HL-60 (cell line): Measurements from ENCODE around the gene NUBP2.

Experiments used
- DNase-seq, 2 experiments: peaks; one replicate each; pipeline ENCODE4 v3.0.0-alpha.2; 2010 to 2020; ENCODE audit warnings: low read depth in 1 of 2, low spot score in 1 of 2
- H3K27ac ChIP-seq: fragments of 250-450 bp; sonication (Bioruptor Pico); replicated peaks from 2 replicates; pipeline ENCODE4 v1.5.1; 2020; ENCODE audit warnings: mild to moderate bottlenecking, moderate library complexity
- H3K27me3 ChIP-seq: fragments of 250-450 bp; sonication (Bioruptor Pico); 2 replicates; pipeline ENCODE4 v1.5.1; 2021; ENCODE audit warnings: mild to moderate bottlenecking, moderate library complexity; ENCODE audit not compliant: insufficient read depth, poor library complexity, severe bottlenecking
- H3K4me3 ChIP-seq: replicated peaks from 2 replicates; pipeline ENCODE4 v1.5.1; 2011; ENCODE audit warnings: mild to moderate bottlenecking, control low read depth, low read length; ENCODE audit not compliant: insufficient read depth
- CTCF ChIP-seq: IDR thresholded peaks from one replicate; pipeline ENCODE4 v1.5.1; 2011; ENCODE audit warnings: low read length, control low read depth, inconsistent platforms; ENCODE audit not compliant: insufficient read depth
- GABPA ChIP-seq: IDR thresholded peaks from 2 replicates; pipeline ENCODE4 v1.6.1; 2012; ENCODE audit warnings: low read depth
- POLR2AphosphoS5 ChIP-seq: IDR thresholded peaks from 2 replicates; pipeline ENCODE4 v1.6.1; 2012; ENCODE audit warnings: low read depth
- REST ChIP-seq: IDR thresholded peaks from 2 replicates; pipeline ENCODE4 v1.6.1; 2012; ENCODE audit warnings: low read depth; ENCODE audit not compliant: insufficient replicate concordance
- SPI1 ChIP-seq: IDR thresholded peaks from 2 replicates; pipeline ENCODE4 v1.6.1; 2012; ENCODE audit warnings: low read depth, mild to moderate bottlenecking, borderline replicate concordance

Gene NUBP2

GRCh38 chr16:1776991-1777374, 5.8 kb upstream of the NUBP2 start:
- DNase-seq: no peak
- TF ChIP-seq REST (no peak), POLR2AphosphoS5 (no peak), GABPA (no peak), CTCF (no peak), SPI1 (no peak)
- H3K4me3 ChIP-seq: no peak overlapping the region
- no peak overlapping the region for H3K27ac ChIP-seq
- no peaks in the 10 kb centered on the region for H3K27me3 ChIP-seq

GRCh38 chr16:1777375-1778199, 5.2 kb upstream of the NUBP2 start:
- Histone ChIP-seq H3K4me3 (no peak overlapping the region), H3K27ac (no peak overlapping the region), H3K27me3 (no peaks in the 10 kb centered on the region)
- no peak for DNase-seq
- TF ChIP-seq GABPA (no peak), CTCF (no peak), POLR2AphosphoS5 (peak; percentile 49)

GRCh38 chr16:1778200-1779179, 4.3 kb upstream of the NUBP2 start:
- Histone ChIP-seq H3K27ac (no peak overlapping the region), H3K4me3 (no peak overlapping the region), H3K27me3 (no peaks in the 10 kb centered on the region)
- DNase-seq: no peak
- TF ChIP-seq SPI1: no peak
- peak; percentile 22 for TF ChIP-seq POLR2AphosphoS5

- Histone ChIP-seq H3K27me3 (no peaks in the 10 kb centered on the region), H3K27ac (no peak overlapping the region), H3K4me3 (no peak overlapping the region)
- peak; percentile 5; the same call in 1 of the 2 replicates for TF ChIP-seq POLR2AphosphoS5
- no peak for TF ChIP-seq SPI1
- no peak for DNase-seq
These were observed 3.5 kb upstream of the NUBP2 start for GRCh38 chr16:1779234-1779701.

- TF ChIP-seq POLR2AphosphoS5 (peak; percentile 67; the same call in 1 of the 2 replicates), CTCF (no peak)
- Histone ChIP-seq H3K27ac (no peak overlapping the region), H3K4me3 (no peak overlapping the region), H3K27me3 (no peaks in the 10 kb centered on the region)
- no peak for DNase-seq
These were observed 2.8 kb upstream of the NUBP2 start for GRCh38 chr16:1779741-1780676.
